ENCODE results near the gene RARB.

RARB gene

GRCh38 chr3:25510797-25511196, 82.7 kb downstream of the RARB start:
- no peak for DNase-seq

DNA sequence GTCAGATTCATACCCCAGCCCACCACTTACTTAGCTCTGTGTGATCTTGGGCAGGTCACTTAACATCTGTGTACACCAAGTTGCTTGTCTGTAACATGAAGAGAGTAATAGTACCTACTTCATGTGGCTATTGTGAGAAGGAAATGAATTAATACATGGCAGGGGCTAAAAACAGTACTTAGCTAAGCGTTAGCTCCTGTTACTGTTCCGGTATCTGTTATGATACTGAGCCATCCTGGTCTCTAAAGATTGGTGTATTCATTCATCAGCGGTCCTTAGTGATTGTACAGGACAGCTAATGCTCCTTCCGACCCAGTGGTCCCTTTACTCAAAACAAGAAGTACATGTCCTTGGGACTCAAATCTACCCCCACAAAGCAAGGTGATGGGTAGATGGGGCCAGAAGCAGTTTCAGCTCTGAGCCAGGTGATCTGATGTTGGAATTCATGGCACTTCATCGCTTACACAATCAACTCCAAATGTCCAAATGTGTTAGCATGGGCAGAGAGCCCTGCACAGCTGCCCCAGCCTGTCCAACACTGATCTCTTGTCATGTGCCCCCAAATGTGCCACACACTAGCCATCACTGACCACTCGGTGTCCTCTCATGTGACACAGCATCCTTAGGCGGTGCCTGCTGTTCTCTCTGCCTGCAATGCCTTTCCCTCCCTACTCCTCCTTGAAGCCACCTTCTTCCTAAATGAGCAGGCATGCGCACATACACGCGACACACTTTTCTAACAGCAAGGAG, 84.1 kb downstream of the RARB start:
- no peak for DNase-seq

- no peak for DNase-seq
These were observed 85.7 kb downstream of the RARB start for GRCh38 chr3:25513642-25514266.

DNA sequence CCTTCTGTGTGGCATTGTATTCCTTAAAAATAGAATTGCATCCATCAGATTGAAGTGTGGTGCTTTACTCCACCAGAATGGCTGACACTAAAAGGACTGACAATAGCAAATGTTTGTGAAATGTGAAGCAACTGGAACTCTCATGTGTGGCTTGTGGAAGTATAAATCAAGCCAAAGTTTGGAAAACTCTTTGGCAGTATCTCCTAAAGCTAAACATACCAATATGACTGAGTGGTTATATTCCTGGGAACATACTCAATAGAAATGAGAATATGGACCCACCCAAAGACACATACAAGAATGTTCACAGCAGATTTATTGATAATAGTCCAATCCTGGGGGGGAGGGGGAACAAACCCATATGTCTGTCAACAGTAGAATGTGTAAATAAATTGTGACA, 87.1 kb downstream of the RARB start:
- no peak for DNase-seq

DNA sequence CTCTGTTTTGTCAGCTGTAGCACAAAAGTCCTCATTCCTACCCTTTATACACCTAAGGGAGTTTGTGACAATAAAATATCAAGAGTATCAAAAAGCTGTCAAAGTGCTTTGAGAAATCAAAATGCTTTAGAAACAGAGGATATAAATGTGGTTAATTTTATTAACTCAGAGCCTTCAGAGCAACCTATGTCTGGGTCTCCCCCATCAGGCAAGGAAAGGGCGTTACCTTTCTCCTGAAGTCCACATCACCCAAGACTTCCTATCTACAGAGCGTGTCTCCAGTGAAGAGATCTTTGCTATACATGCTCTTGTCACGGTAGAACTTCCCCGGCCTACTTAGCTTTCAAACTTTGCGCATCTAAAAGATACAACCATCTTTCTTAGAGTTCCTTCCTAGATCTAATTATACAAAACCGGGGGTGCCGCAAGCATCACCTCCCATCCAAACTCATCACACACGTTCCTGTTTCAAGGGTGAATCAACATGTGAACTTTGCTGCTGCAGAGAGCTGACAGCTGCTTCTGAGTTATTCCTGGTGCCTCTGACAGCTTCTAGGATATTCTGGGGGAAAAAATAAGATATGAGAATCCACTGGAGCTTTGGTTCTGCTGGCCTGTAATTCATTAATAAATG, 93.0 kb downstream of the RARB start:
- no peak for DNase-seq

GRCh38 chr3:25527336-25527735, 99.3 kb downstream of the RARB start:
- no peak for DNase-seq

GRCh38 chr3:25527801-25528200, 99.7 kb downstream of the RARB start:
- no peak for DNase-seq

GRCh38 chr3:25531971-25532370, 103.9 kb downstream of the RARB start:
- DNase-seq: no peak

DNA sequence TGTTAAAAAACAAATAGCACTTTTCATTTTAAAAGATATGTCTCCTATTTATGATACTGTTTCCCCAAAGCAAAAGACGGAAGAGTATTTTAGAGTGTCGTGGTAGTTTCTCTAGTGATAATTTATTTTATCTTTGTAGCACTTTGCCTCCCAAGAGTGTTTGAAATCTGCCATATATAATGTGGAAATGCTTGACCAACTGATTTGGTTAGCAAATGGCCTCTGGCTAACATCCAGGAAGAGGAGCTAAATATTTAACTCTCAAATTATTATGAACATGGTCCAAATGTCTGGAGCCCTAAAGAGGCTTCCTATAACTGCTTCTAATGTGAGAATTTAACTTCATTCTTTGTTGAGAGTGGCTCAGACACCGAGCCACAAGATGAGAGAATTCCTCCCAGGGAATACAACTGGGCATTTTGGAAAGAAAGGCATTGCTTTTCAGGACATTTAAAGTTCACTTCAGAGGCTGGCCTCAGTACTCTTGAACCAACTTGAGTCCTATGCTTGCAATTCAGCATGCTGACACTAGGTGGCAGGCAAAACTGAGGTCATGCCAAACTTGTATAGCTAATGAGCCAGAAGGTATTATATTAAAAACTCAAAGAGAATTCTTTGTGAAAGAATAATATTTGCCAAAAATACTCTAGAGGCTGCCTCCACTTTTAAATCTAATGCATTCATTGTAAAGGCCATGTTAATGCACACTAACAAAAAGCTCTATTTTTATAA, 104.5 kb downstream of the RARB start:
- DNase-seq: no peak

- no peak for DNase-seq
These were observed 105.3 kb downstream of the RARB start for GRCh38 chr3:25533399-25533798.

DNA sequence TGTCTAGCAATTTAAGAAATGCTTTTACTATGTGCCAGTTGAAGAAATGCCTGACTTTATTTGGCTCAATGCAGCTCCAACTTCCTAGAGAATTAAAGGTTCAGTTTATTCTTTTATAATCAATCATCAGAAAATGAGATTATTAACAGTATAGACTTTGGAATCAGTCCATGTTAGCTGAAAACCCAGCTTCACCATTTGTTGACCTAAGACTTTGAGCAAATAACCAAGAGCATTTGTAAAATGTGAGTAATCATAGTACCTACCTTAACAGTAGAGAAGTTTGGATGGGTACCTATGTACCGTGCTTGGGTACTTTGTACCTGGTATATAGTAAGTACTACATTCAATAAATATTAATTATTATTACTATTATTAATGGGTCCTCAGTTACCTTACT, 105.9 kb downstream of the RARB start:
- no peak for DNase-seq

DNA sequence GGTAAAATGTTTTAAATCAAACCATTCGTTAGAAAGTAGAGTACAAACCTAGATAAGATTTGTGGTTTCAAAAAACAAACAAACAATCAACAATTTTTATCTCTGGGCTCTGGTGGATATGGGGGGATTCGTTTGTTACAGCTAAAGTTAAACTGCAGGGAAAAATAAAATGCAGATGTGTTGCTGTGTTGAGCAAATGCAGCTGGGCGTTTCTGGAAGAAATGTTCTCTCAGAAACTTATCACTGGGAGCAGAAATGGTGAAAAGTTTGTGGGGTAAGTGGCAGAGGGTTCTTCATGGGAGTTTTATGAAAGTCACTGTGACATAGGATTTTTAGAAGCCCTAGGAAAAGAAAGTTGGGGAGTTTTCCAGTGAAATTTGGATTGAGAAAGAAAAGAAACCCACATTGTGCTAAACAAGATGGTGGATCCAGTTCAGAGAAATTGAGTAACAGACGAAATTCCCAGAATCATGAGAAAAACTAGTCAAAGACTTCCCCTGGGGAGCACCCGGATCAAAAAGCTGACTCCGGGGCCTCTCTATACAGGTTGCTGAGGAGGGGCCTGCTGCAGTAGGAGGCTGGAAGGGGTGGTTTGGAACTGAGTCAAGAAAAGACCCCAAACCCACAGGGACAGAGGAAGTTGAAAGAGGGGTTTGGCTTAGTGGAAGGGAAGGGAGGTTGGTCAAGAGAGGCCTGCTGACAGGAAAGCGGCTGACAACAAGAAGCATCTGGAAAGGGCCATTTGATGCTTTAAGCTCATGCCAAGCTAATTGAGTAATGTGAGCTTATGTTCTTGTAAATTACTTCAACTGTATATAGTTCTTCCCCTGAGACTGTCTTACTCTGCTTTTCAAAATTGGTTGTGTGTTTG, 108.7 kb downstream of the RARB start:
- no peak for DNase-seq

- DNase-seq: no peak
These were observed 109.5 kb downstream of the RARB start for GRCh38 chr3:25537516-25537915.

GRCh38 chr3:25540273-25540672, 112.2 kb downstream of the RARB start:
- DNase-seq: no peak

- DNase-seq: no peak
These were observed 114.5 kb downstream of the RARB start for GRCh38 chr3:25542492-25543039.

GRCh38 chr3:25547103-25547502, 119.0 kb downstream of the RARB start:
- no peak for DNase-seq

- DNase-seq: no peak
These were observed 120.0 kb downstream of the RARB start for GRCh38 chr3:25547943-25548674.

- DNase-seq: no peak
These were observed 120.8 kb downstream of the RARB start for GRCh38 chr3:25548836-25549235.

GRCh38 chr3:25552251-25552650, 124.2 kb downstream of the RARB start:
- DNase-seq: no peak

- DNase-seq: no peak
These were observed 126.3 kb downstream of the RARB start for GRCh38 chr3:25554376-25554775.

DNA sequence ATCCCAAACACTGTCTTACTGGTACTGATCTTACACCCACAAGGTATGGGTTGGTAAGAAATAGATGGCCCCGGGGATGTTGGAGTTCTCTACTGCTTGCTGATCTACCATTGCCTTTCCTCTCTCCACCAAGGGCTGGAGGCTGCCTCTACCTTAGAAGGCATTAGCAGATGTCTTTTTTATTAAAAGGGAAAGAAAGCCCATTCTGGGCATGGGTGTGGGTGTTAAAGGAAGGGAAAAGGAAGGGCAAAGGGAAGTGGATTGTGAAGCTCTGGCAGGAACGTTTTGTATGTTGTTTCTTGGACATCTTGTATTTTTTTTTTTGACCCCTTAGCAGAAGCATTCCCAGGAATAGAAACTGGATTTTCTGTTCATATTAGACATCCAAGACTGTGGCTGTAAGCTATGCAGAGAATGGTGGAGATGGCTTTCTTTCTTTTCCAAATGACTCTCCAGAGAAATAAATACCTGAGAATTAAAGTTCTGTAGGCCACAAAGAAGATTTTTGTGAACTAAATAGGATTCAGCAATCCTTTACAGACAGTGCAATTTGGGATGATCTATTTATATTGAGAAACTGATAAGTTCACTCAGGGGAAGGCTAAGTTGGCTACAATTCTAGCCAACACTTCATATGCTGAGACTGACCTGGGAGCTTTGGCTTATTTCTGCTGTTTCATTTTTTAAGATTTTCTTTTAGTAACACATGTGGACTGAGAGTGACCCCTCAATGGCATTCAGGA, 127.8 kb downstream of the RARB start:
- no peak for DNase-seq
